T1000 (cell line): Measurements from ENCODE around the gene FBXO22.
"Not testable (repeated sequence)": the region's sequence is repeated elsewhere in the genome, so short reads cannot be mapped to it uniquely, and the experiment has no call there.

Source experiments
- DNase-seq: peaks from one replicate; lab custom pipeline; 2025; ENCODE audit warnings: mixed read lengths; lab: John Stamatoyannopoulos, UW

Gene FBXO22

GRCh38 chr15:75920079-75920478 is 16.4 kb downstream of the FBXO22 start:
- DNase-seq: no peak

GRCh38 chr15:75921732-75922703 is 18.3 kb downstream of the FBXO22 start:
- no peak for DNase-seq

- DNase-seq: no peak
Observed at GRCh38 chr15:75923756-75924155, 20.1 kb downstream of the FBXO22 start.

GRCh38 chr15:75924576-75924975 is 20.9 kb downstream of the FBXO22 start:
- no peak for DNase-seq

GRCh38 chr15:75925440-75925839 is 21.8 kb downstream of the FBXO22 start:
- DNase-seq: no peak

- DNase-seq: no peak
Observed at GRCh38 chr15:75926931-75927330, 23.3 kb downstream of the FBXO22 start.

- DNase-seq: no peak
Observed at GRCh38 chr15:75927601-75928000, 23.9 kb downstream of the FBXO22 start.

- DNase-seq: no peak
Observed at GRCh38 chr15:75928680-75929608, 25.3 kb downstream of the FBXO22 start.

- no peak for DNase-seq
Observed at GRCh38 chr15:75929799-75930565, 26.3 kb downstream of the FBXO22 start.

GRCh38 chr15:75930866-75931265 is 27.2 kb downstream of the FBXO22 start:
- DNase-seq: no peak

GRCh38 chr15:75942464-75942863 is 38.8 kb downstream of the FBXO22 start:
- no peak for DNase-seq

GRCh38 chr15:75943246-75943645 is 39.6 kb downstream of the FBXO22 start:
- no peak for DNase-seq

- no peak for DNase-seq
Observed at GRCh38 chr15:75943713-75944215, 40.1 kb downstream of the FBXO22 start.

GRCh38 chr15:75945953-75946352 is 42.3 kb downstream of the FBXO22 start:
- no peak for DNase-seq

- peak; percentile 20 for DNase-seq
Observed at GRCh38 chr15:75947092-75947491, 43.4 kb downstream of the FBXO22 start.

GRCh38 chr15:75948761-75949296 is 45.2 kb downstream of the FBXO22 start:
- DNase-seq: no peak

GRCh38 chr15:75952525-75952924 is 48.8 kb downstream of the FBXO22 start:
- no peak for DNase-seq

- no peak for DNase-seq
Observed at GRCh38 chr15:75955720-75956119, 52.0 kb downstream of the FBXO22 start.

GRCh38 chr15:75961331-75961730 is 57.7 kb downstream of the FBXO22 start:
- no peak for DNase-seq

GRCh38 chr15:75966073-75966472 is 62.4 kb downstream of the FBXO22 start:
- no peak for DNase-seq

- not testable (repeated sequence) for DNase-seq
Observed at GRCh38 chr15:75976766-75977165, 73.1 kb downstream of the FBXO22 start.
